Natural killer cell treated with Interleukin-12 subunit alpha and Interleukin-12 subunit beta and Interleukin-15 and Interleukin-18, amount 100 ng/mL, for 72 hours (primary cell): Measurements from ENCODE around the gene CUTC. TPM values are rescaled to one million over a fixed set of nuclear protein-coding genes. Genes with fewer than 3 reads are reported as not detected.

ENCODE experiments used
- ATAC-seq, 2 donors: fragments of 150-1000 bp; cut with Tn5 transposase in 1 of 2; sonication (Bioruptor Pico), chemical (Tn5 transposase) in 1 of 2; 2 replicates each; pipeline ENCODE4 v1.10.0; 2021
- DNase-seq: peaks from one replicate; pipeline ENCODE4 v3.0.0; 2022; ENCODE audit warnings: low spot score
- H3K27ac Mint-ChIP-seq, 2 donors: 1 replicate in 1 of 2; 2 replicates in 1 of 2; pipeline ENCODE4 v1.8.0; 2022; ENCODE audit warnings: mixed read lengths in 2 of 2, mild to moderate bottlenecking in 1 of 2, moderate library complexity in 1 of 2
- H3K27me3 Mint-ChIP-seq, 2 donors: 1 replicate in 1 of 2; 2 replicates in 1 of 2; pipeline ENCODE4 v1.8.0; 2022; ENCODE audit warnings: mixed read lengths in 2 of 2
- H3K36me3 Mint-ChIP-seq: one replicate; pipeline ENCODE4 v1.8.0; 2022; ENCODE audit warnings: mixed read lengths
- H3K4me1 Mint-ChIP-seq, 2 donors: 1 replicate in 1 of 2; 2 replicates in 1 of 2; pipeline ENCODE4 v1.8.0; 2022; ENCODE audit warnings: low read depth in 2 of 2, mixed read lengths in 2 of 2, mild to moderate bottlenecking in 1 of 2
- H3K4me3 Mint-ChIP-seq: one replicate; pipeline ENCODE4 v1.8.0; 2022; ENCODE audit warnings: mixed read lengths
- H3K9me3 Mint-ChIP-seq: 2 replicates; pipeline ENCODE4 v1.8.0; 2022; ENCODE audit warnings: mixed read lengths
- total RNA-seq, 2 donors: library from RNA; stranded (reverse); gene quantifications; one replicate each; pipeline ENCODE4 v1.2.3, GENCODE V29; 2022

Gene CUTC
- total RNA-seq, 2 donors from 2014 or later, result 25.0 to 29.5 TPM

DNA sequence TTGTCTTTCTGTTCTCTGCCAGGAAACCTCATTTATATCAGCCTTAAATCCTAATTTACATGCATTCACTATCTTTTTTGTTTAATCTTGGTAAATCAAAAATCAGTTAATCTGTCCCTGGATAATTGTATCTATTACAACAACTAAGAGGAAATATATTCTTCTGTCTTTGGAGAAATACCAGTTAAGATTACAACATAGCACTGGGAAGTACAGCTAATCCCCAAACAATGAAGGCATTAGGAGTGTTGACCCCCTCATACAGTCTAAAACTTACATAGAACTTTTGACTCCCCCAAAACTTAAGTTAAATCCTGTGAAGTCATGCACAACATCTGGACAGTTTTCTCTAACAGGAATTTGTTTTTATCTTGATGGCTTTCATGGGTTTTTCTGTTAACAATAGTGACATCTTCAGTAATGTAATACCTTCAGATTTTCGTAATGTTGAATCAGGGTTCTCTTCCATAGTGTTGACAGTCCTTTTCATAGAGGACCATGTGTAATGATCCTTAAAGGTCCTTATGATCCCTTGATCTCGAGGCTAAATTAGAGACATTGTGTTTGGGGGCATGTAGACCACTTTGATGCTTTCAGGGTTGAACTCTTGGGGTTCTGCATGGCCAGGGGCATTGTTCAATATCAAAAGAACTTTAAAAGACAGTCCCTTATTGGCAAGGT, 26.3 kb downstream of the CUTC start:
- Mint-ChIP-seq H3K27ac (no peak overlapping the region), H3K4me3 (no peak overlapping the region), H3K9me3 (no peaks in the 10 kb centered on the region), H3K27me3 (no peaks in the 10 kb centered on the region), H3K36me3 (peaks cover 39% of the 10 kb centered on the region), H3K4me1 (no peaks in the 10 kb centered on the region)
- ATAC-seq (no peak), DNase-seq (no peak)

DNA sequence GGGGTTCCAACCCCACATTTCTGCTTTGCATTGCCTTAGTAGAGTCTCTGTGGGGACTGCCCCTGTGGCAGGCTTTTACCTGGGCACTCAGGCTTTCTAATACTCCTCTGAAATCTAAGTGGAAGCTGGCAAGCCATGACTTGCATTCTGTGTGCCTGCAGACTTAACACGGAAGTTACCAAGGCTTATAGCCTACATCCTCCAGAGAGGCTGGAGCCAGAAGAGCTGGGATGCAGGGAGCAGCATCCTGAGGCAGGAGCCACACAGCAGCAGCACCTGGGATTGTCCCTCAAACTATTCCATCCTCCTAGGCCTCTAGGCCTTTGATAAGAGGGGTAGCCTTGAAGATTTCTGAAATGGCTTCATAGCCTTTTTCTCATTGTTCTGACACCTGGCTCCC, 28.3 kb downstream of the CUTC start:
- ATAC-seq (no peak), DNase-seq (no peak)
- no peak overlapping the region for H3K4me3 Mint-ChIP-seq
- no peaks in the 10 kb centered on the region for H3K27me3 Mint-ChIP-seq
- H3K36me3 Mint-ChIP-seq, result peaks cover 39% of the 10 kb centered on the region
- no peaks in the 10 kb centered on the region for H3K9me3 Mint-ChIP-seq
- peaks cover 3 to 7% of the 10 kb centered on the region in 2 donors for H3K4me1 Mint-ChIP-seq
- no peak overlapping the region for H3K27ac Mint-ChIP-seq

DNA sequence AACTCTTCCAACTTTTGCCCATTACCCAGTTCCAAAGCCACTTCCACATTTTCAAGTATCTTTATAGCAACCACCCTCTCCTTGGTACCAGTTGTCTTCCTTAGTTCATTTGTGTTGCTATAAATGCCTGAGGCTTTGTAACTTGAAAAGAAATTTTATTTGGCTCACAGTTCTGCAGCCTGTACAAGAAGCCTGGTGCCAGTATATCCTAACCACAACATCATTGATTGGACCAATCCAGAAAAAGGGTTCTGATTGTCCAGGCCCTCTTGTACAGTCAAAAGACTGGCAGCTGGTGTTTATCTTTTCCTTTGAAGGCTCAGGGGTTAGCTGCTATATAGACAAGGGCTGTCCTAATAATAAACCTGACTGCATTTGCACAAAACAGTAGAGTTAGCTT, 29.3 kb downstream of the CUTC start:
- DNase-seq (no peak), ATAC-seq (no peak)
- Mint-ChIP-seq H3K9me3 (no peaks in the 10 kb centered on the region), H3K4me3 (no peak overlapping the region), H3K27me3 (no peaks in the 10 kb centered on the region), H3K27ac (no peak overlapping the region), H3K36me3 (peaks cover 39% of the 10 kb centered on the region), H3K4me1 (peaks cover 9 to 18% of the 10 kb centered on the region in 2 donors)

DNA sequence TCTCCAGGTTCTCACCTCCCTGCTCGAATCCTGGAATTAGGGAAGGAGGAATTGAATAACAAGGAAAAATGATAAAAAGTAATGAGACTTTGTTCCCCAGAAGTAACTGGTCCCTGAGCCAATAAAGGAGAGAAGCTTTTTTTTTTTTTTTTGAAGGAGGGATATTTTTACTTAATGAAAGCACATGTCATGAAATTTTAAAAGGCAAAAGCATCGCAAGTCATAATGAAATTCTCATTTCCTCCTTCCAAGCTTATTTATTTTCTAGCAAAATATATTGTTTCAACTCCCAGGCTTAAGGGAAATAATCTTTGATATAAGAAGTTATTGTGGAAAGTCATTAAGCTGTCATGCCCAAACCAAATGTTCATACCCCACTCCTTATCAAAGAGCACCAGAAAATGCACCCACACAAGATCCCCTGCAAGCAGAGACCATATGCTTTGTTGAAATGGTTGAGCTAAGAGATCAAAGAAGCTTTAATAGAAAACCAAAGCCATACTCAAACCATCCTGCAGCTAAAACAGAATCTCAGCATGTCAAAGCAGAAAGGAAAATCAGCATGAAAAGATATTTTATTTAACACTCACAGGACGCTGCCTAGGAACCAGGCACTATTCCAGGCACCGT, 33.8 kb downstream of the CUTC start:
- Mint-ChIP-seq H3K27me3 (no peaks in the 10 kb centered on the region), H3K9me3 (no peaks in the 10 kb centered on the region), H3K27ac (no peak overlapping the region), H3K4me3 (peak overlapping the region; percentile 0), H3K36me3 (peaks cover 10% of the 10 kb centered on the region), H3K4me1 (peaks cover 18 to 25% of the 10 kb centered on the region in 2 donors)
- DNase-seq (no peak), ATAC-seq (no peak)

DNA sequence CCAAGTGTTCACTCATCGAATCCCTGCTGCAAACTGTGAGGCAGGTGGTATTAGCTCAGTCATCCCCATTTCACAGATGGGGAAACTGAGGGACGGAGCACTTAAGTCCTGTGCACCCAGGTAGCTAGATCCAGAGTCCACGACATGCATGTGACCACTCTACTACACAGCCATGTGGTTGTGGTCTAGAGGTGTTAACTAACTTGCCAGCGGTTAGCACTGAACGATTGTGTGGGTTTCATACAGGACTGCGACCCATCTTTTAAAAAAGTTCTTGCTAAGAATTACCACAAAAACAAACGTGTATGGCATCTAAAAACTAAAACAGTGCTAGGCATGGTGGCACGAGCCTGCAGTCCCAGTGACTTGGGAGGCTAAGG, 34.3 kb downstream of the CUTC start:
- no peaks in the 10 kb centered on the region for H3K27me3 Mint-ChIP-seq
- peaks cover 18 to 25% of the 10 kb centered on the region in 2 donors for H3K4me1 Mint-ChIP-seq
- H3K27ac Mint-ChIP-seq, result no peak overlapping the region
- peak overlapping the region; percentile 0 for H3K4me3 Mint-ChIP-seq
- DNase-seq (peak; percentile 61), ATAC-seq (peak; percentile 93 to 99)
- peaks cover 6% of the 10 kb centered on the region for H3K36me3 Mint-ChIP-seq
- no peaks in the 10 kb centered on the region for H3K9me3 Mint-ChIP-seq

DNA sequence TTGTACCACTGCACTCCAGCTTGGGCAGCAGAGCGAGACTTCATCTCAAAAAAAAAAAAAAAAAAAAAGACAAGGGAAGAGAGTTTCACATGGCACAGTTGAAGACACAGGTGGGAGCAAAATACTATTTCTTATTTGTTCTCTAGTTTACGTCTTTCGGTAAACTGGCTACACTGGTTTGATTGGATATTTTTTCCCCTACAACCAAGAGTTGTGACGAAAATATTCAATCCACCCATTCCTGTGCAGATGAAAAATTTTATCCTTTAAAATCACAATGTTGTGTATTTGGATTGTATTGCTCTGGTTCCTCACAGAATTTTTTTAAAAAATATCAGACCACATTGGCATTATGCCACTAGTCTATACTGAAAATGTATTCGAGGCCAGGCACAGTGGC, 35.9 kb downstream of the CUTC start:
- Mint-ChIP-seq H3K9me3 (no peaks in the 10 kb centered on the region), H3K27ac (no peak overlapping the region), H3K4me1 (peaks cover 18 to 25% of the 10 kb centered on the region in 2 donors), H3K4me3 (no peak overlapping the region), H3K36me3 (no peaks in the 10 kb centered on the region), H3K27me3 (no peaks in the 10 kb centered on the region)
- DNase-seq, result no peak
- no peak for ATAC-seq

DNA sequence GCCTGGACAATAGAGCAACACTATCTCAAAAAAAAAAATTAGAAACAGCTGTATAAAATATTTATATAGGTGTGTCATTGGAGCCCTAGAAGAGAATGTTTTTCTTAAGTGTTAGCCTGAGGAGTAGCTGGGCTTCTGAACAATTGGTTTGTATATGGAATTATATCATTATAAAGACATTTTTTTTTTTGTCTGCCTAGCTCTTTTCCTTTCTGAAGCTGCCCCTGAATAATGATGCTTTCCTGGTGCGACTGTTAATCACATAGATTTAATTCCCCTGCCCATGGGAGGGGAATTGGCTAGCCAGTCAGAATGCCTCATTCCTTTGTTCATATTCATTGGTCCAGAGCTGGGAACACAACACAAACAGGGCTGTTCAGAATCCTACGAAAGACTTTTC, 36.5 kb downstream of the CUTC start:
- DNase-seq (no peak), ATAC-seq (no peak)
- H3K27ac Mint-ChIP-seq, result no peak overlapping the region
- H3K9me3 Mint-ChIP-seq, result no peaks in the 10 kb centered on the region
- no peak overlapping the region for H3K4me3 Mint-ChIP-seq
- peaks cover 18 to 25% of the 10 kb centered on the region in 2 donors for H3K4me1 Mint-ChIP-seq
- no peaks in the 10 kb centered on the region for H3K27me3 Mint-ChIP-seq
- H3K36me3 Mint-ChIP-seq, result no peaks in the 10 kb centered on the region

DNA sequence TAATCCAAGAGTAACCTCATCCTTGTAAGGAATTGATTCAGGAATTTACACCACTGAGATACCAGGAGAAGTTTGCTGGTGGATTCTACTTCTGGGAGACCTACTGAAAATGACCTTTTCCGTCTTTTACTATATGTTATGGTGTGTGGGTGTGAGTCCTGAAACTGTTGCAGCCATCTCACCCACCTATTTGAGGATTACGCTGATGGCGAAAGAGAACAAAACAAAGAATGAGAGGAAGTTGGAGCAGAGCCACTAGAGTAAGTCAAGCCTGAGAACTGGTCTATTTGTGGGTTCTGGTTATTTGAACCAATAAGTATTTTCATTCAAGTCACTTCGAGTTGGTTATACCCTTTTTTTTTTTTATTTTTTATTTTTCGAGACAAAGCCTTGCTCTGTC, 37.7 kb downstream of the CUTC start:
- H3K27ac Mint-ChIP-seq, result no peak overlapping the region
- H3K4me3 Mint-ChIP-seq, result no peak overlapping the region
- no peak for DNase-seq
- no peak for ATAC-seq
- H3K27me3 Mint-ChIP-seq, result no peaks in the 10 kb centered on the region
- H3K4me1 Mint-ChIP-seq, result peaks cover 15 to 20% of the 10 kb centered on the region in 2 donors
- H3K36me3 Mint-ChIP-seq, result no peaks in the 10 kb centered on the region
- no peaks in the 10 kb centered on the region for H3K9me3 Mint-ChIP-seq

DNA sequence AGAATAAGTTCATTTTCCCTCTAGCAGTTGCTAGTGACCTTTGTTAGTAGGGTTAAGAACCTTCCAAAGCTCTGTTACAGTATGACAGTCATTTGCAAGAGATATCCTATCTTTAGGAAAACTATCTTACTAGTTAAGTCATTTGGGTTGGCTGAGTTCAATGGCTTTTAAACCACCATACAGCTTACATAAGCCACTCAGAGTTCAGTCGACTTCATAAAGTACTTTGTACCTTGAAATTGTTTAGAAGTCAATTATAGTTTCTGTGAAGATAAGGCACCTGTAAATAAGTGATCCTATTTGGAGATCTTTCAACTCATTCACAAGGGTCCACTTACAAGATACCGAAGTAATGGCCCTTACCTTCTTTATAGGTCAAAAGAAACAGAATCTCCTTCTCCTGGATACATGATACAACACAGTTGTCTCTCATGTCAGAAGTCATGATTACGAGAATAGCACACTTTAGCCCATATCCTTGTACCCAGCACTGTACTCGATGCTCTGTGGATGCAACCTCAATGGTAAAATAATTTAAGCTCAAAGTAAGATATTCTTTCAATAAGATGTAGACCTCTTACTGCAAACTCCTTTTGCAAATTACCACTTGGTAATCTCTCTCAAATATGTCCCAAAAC, 38.5 kb downstream of the CUTC start:
- H3K36me3 Mint-ChIP-seq, result no peaks in the 10 kb centered on the region
- peaks cover 15% of the 10 kb centered on the region in 2 donors for H3K4me1 Mint-ChIP-seq
- H3K27ac Mint-ChIP-seq, result no peak overlapping the region
- no peak for DNase-seq
- no peaks in the 10 kb centered on the region for H3K27me3 Mint-ChIP-seq
- ATAC-seq, result no peak
- H3K4me3 Mint-ChIP-seq, result no peak overlapping the region
- H3K9me3 Mint-ChIP-seq, result no peaks in the 10 kb centered on the region

DNA sequence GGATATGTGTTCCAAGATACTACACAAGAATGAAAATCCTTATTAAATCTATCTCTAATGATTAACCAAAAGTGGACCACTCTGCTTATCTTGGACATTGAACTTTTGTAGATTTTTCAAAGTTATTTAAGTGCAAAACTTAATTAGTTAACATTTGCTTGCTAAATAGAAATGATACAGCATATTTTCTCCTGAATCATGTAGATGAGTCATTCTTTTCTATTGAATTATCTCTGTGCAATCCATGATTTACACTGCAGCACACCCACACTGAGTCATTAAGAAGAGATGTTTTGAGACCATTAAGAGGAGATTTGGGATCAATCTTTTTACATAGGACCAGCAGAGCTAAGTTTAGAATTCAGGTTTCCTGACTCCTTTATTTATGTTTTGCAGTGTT, 43.8 kb downstream of the CUTC start:
- DNase-seq, result no peak
- Mint-ChIP-seq H3K36me3 (no peaks in the 10 kb centered on the region), H3K9me3 (no peaks in the 10 kb centered on the region), H3K27me3 (peaks cover 0 to 6% of the 10 kb centered on the region in 2 donors), H3K4me1 (peaks cover 12 to 15% of the 10 kb centered on the region in 2 donors), H3K4me3 (no peak overlapping the region), H3K27ac (no peak overlapping the region)
- no peak for ATAC-seq

DNA sequence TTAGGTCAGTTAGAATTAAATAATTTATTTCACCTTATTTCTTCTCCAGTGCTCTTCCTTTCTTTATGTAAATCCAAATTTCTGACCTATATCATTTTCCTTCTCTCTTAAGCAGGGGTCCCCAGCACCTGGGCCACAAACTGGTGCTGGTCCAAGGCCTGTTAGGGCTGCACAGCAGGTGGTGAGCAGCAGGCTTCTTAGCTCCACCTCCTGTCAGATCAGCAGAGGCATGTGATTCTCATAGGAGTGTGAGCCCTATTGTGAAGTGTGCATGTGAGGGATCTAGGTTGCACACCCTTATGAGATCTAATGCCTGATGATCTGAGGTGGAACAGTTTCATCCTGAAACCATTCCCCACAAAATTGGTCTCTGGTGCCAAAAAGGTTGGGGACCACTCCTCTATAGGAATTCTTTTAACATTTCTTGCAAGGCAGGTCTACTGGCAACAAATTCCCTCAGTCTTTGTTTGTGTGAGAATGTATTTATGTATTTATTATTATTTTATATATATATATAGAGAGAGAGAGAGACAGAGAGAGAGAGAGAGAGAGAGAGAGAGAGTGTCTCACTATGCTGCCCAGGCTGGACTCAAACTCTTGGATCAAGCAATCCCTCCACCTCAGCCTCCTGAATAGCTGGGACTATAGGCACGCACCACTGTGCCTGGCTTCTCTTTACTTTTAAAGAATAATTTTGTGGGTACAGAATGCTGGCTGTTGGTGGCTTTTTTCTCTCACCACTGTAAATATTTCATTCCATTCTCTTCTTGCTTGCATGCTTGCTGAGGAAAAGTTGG, 46.1 kb downstream of the CUTC start:
- DNase-seq (no peak), ATAC-seq (no peak)
- Mint-ChIP-seq H3K4me1 (peaks cover 12 to 15% of the 10 kb centered on the region in 2 donors), H3K27ac (no peak overlapping the region), H3K9me3 (no peaks in the 10 kb centered on the region), H3K36me3 (no peaks in the 10 kb centered on the region), H3K27me3 (peaks cover 0 to 6% of the 10 kb centered on the region in 2 donors), H3K4me3 (no peak overlapping the region)

DNA sequence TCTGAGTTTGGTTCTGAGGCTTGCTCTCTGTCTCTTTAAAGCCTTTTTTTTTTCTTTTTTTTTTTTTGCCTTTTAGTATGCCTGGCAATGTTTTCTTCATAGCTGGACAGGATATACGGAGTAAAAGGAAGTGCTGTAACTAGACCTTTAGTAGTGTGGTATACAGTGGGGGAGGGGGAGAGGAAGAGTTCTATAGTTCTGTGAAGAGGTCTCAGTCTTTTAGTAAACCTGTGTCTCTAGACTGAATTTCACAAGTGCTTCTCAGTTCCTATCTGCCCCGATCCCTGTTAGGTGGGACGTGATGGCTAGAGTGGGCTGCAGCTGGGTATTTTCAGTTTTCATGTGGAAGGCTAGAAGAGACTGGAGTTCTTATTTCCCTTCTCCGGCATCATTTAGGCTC, 47.3 kb downstream of the CUTC start:
- DNase-seq (no peak), ATAC-seq (peak; percentile 75 to 88)
- peak overlapping the region; percentile 49 to 72 for H3K27ac Mint-ChIP-seq
- no peaks in the 10 kb centered on the region for H3K36me3 Mint-ChIP-seq
- H3K27me3 Mint-ChIP-seq, result peaks cover 0 to 6% of the 10 kb centered on the region in 2 donors
- peak overlapping the region; percentile 61 for H3K4me3 Mint-ChIP-seq
- H3K9me3 Mint-ChIP-seq, result no peaks in the 10 kb centered on the region
- peaks cover 12 to 15% of the 10 kb centered on the region in 2 donors for H3K4me1 Mint-ChIP-seq

DNA sequence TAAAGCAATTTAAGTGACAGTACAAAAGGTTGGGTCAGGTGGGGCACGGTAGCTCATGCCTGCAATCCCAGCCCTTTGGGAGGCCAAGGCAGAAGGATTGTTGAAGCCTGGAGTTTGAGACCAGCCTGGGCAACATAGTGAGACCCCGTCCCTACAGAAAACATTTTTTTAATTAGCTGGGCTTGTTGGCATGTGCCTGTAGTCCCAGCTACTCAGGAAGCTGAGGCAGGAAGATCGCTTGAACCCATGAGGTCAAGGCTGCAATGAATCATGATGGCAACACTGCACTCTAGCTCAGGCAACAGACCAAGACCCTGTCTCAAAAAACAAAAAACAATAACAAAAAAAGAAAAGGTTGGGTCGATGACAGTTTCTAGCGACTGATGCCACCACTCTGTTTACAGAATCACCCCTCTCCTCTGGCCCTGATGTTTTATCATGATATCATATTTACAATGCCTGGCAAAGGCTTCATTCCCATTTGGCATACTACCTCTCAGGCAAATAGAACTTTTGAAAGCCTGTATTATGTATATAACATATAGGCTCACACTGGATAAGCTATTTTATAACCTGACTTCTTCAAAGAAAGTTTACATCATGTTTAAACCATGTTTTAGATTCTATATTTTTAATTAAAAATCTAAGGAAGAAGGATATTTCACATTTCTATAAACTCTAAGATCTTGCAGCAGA, 49.8 kb downstream of the CUTC start:
- ATAC-seq, result no peak
- DNase-seq, result no peak
- Mint-ChIP-seq H3K4me1 (peaks cover 12 to 15% of the 10 kb centered on the region in 2 donors), H3K9me3 (no peaks in the 10 kb centered on the region), H3K27me3 (peaks cover 0 to 6% of the 10 kb centered on the region in 2 donors), H3K4me3 (no peak overlapping the region), H3K27ac (no peak overlapping the region), H3K36me3 (no peaks in the 10 kb centered on the region)
